HTERT RPE-1 (cell line): ENCODE data around the gene LAMA3.

Experiments used
- in situ Hi-C: fragments of 300-500 bp; cut with MboI; formaldehyde crosslinking; loops from 4 replicates; pipeline ENCODE4 v1.14.3; 2020; ENCODE audit warnings: low sequenced_read_pairs

The LAMA3 gene

DNA sequence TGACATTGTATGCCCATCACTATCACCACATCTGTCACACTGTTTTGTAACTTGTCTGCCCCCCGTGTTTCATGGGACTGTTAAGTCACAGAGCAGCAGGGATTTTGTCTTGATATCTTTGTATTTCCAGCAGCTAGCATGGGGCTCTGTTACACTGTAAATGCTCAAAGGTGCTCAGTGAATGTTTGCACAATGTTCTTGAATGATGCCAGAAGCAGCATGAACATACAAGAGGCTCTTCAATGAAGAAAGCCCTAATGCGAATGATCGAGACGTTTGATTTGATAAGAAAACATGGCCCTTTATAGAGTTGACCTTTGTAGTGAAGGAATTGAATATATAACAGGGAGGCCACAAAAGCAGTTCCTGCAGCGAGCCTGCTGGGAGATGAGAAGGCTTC lies 204.4 kb downstream of the LAMA3 start:
- in situ Hi-C loops = no loop called here

DNA sequence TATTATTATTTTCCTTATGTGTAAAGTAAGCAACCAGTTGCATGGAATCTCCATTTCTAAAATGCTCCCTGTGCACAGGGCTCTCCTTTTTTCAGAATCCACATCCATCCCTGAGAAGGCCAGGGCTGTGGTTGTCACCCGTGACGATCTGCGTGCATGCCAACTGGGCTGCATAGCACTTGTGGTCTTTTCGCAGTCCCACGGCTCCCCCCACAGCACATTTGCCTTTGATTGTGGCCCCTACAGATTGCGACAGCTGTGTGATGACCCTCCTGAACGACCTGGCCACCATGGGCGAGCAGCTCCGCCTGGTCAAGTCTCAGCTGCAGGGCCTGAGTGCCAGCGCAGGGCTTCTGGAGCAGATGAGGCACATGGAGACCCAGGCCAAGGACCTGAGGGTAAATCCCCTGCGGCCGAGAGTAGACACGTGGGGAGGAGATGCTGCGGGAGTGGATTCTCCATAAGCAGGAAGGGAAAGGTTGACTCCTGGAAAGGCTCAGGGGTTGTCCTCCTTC lies 205.5 kb downstream of the LAMA3 start:
- in situ Hi-C loops = no loop called here

GRCh38 chr18:23897291-23897690 lies 208.0 kb downstream of the LAMA3 start:
- in situ Hi-C loops = no loop called here

GRCh38 chr18:23897733-23898132 lies 208.5 kb downstream of the LAMA3 start:
- in situ Hi-C loops = no loop called here

DNA sequence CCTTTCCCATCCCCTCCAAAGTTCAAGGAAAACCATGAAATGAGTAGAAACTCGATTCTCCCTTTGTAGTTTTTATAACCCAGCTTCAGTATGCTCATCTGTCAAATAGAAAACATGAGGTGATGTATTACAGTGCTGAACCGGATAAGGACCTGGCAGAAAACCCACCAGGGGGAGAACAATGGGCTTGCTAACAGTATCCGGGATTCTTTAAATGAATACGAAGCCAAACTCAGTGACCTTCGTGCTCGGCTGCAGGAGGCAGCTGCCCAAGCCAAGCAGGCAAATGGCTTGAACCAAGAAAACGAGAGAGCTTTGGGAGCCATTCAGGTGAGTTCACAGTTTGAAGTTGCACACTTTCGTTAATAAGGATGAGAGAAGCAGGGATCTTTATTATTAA lies 211.7 kb downstream of the LAMA3 start:
- in situ Hi-C loops = no loop called here

- in situ Hi-C loops = no loop called here
Observed at GRCh38 chr18:23902396-23902795, 213.1 kb downstream of the LAMA3 start.

DNA sequence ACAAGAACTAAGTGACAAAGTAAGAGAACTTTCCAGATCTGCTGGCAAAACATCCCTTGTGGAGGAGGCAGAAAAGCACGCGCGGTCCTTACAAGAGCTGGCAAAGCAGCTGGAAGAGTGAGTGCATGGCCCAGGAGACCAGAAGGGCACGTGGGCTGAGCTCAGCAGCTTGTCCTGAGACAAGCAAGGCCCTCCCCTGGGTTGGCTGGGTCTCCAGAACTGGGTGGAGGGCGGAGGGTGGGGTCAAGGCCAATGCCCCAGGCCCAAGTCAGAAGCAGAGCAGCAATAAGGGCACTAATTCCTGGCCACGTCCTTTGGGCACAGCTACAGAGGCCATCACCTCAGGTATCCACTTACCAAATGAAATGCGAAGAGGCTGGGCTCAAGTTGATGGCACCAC lies 214.7 kb downstream of the LAMA3 start:
- in situ Hi-C loops = no loop called here

GRCh38 chr18:23906658-23907057 lies 217.4 kb downstream of the LAMA3 start:
- in situ Hi-C loops = no loop called here

GRCh38 chr18:23908827-23909226 lies 219.6 kb downstream of the LAMA3 start:
- in situ Hi-C loops = no loop called here

GRCh38 chr18:23910032-23910431 lies 220.8 kb downstream of the LAMA3 start:
- in situ Hi-C loops = no loop called here

- in situ Hi-C loops = no loop called here
Observed at GRCh38 chr18:23912356-23912755, 223.1 kb downstream of the LAMA3 start.

DNA sequence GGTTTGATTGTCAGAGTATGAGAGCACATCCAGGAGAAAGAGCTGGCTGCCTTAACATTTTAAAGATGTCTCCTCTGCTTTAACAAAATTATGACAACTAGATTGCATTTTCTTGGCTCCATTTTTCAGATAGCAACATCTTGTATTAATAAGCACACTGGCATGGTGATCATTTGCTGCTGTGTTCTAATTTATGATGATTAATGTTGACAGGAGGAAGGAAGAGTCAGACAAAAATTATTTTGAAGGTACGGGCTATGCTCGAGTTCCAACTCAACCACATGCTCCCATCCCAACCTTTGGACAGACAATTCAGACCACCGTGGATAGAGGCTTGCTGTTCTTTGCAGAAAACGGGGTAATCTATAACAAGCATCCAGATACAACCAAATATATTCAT lies 227.1 kb downstream of the LAMA3 start:
- in situ Hi-C loops = no loop called here

GRCh38 chr18:23918395-23919032 lies 229.3 kb downstream of the LAMA3 start:
- in situ Hi-C loops = no loop called here

DNA sequence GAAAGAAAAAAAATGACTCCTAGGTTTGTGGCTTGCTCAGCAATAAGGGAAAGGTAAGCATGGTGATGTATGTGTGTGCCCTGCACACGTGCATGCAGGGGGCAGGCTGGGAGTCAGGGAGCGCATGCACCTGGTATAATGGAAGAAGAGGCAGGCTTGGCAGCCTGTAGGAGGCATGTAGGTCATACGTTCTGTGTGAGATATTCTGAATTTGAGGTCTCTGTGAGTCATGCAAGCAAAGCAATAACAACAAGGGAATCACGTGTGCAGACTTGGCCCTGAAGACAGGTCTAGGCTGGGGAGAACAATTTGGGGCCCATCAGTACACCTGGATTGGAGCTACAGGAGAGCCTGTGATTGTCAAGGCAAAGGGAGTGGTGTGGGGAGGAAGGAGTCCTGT lies 230.8 kb downstream of the LAMA3 start:
- in situ Hi-C loops = no loop called here

GRCh38 chr18:23921716-23922285 lies 232.5 kb downstream of the LAMA3 start:
- in situ Hi-C loops = no loop called here

GRCh38 chr18:23922939-23923338 lies 233.7 kb downstream of the LAMA3 start:
- in situ Hi-C loops = no loop called here

DNA sequence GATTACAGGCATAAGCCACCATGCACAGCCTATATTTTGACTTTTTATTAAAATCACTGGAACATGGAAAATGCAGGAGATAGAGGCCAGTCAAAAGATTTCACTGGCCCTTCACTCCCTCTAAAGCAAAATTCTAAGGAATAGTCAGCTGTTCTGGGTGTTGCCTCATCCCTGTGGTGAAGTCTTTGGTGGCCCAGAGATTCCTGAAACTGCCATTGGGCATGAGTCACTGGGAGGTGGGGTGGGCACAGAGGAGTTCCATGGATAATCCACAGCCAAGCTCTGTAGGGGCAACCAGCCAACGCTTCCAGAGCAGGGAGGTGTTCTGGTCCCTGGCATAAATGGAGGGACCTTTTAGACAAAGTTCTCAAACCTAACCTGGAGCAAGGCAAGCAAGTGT lies 235.6 kb downstream of the LAMA3 start:
- in situ Hi-C loops = no loop called here

- in situ Hi-C loops = no loop called here
Observed at GRCh38 chr18:23926571-23926970, 237.3 kb downstream of the LAMA3 start.

DNA sequence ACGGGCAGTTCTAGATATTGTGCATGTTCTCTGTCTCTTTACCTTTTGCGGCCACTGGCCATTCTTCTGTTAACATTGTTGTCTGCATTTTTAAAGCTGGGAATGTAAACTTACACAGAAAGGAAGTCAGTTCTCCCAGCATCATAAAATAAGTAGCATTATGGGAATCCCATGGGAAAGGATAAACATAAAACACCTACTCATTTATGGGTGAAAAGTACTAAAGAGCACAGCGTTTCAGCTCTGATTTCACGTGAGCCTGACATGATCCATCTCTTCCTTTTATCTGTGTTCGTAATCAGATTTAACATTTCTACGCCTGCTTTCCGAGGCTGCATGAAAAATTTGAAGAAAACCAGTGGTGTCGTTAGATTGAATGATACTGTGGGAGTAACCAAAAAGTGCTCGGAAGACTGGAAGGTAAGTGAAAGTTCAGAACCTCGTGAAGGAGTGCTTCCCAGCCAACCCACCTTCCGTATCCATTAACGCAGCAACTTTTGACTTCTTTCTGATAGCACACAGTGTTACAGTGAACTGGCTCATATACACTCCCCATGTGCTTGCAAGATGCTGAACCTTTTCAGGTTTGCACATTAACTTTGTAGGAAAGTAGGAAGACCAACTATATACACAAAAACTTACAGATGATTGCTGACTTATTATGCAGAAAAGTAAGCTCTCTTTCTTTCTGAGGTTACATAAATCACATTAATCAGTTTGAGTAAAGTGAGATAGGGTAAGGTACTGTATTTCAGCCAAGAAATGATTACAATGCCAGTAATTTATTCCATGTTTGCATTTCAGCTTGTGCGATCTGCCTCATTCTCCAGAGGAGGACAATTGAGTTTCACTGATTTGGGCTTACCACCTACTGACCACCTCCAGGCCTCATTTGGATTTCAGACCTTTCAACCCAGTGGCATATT lies 238.8 kb downstream of the LAMA3 start:
- in situ Hi-C loops = no loop called here

DNA sequence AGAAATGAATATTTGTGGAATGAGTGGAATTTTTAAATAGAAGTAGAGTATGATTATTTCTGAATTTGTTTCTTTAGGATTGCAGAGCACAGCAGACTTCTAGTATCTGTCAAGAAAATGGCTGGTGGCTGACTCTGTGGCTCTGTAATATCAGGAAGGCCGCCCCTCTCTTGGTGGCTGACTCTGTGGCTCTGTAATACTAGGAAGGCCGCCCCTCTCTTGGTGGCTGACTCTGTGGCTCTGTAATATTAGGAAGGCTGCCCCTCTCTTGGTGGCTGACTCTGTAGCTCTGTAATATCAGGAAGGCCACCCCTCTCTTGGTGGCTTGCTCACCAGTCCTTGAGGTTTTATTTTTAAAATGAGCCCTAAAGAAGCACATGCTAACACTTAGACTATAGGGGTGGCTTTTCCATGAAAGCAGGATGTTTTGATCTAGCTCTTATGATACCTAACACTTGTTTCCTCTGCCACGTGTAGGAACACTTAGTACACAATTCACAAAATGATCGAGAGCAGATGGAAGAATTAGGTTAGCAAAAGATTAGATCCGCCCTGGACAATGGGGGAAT lies 240.2 kb downstream of the LAMA3 start:
- in situ Hi-C loops = no loop called here

DNA sequence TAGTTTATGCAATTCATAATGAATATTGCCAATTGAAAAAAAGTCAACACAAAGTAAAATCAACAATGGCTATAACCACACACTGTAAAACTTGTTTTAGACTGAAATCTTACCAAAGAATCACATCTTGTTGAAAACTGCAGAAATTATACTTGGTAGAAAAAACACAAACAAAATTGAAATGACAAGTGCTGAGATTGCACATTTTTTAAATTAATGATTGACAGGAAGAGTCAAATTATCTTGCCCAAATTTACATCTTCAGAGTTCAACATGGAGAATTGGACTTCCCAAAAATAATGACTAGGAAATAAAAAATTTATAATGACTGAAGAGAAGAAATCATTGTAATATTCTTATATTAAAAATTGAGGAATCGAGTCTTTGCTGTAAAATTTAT lies 240.7 kb downstream of the LAMA3 start:
- in situ Hi-C loops = no loop called here
